Activated naive CD4-positive, alpha-beta T cell treated with anti-CD3 and anti-CD28 coated beads for 36 hours (primary cell): ENCODE measurements around the gene SLC50A1. TPM values are rescaled to one million over a fixed set of nuclear protein-coding genes. Genes with fewer than 3 reads are reported as not detected.

Experiments
- CTCF ChIA-PET: fragments of 350-600 bp; sonication (Branson Sonifier 250); formaldehyde crosslinking; loops from one replicate; lab custom pipeline; 2021; ENCODE audit warnings: antibody characterized with exemption; lab: Charles Lee
- DNase-seq: peaks from one replicate; pipeline ENCODE4 v3.0.0-alpha.2; 2020
- H3K27ac Mint-ChIP-seq: one replicate; pipeline ENCODE4 v1.8.0; 2021; ENCODE audit warnings: mild to moderate bottlenecking, mixed read lengths
- H3K27me3 Mint-ChIP-seq: one replicate; pipeline ENCODE4 v1.8.0; 2021; ENCODE audit warnings: low read depth, mixed read lengths
- H3K36me3 Mint-ChIP-seq: one replicate; pipeline ENCODE4 v1.8.0; 2021; ENCODE audit warnings: low read depth, mixed read lengths
- H3K4me1 Mint-ChIP-seq: one replicate; pipeline ENCODE4 v1.8.0; 2021; ENCODE audit warnings: low read depth, mixed read lengths
- H3K4me3 Mint-ChIP-seq: one replicate; pipeline ENCODE4 v1.8.0; 2021; ENCODE audit warnings: mild to moderate bottlenecking, moderate library complexity, mixed read lengths
- H3K9me3 Mint-ChIP-seq: one replicate; pipeline ENCODE4 v1.8.0; 2021; ENCODE audit warnings: mixed read lengths
- intact Hi-C: fragments of 100-400 bp; cut with micrococcal nuclease; formaldehyde crosslinking; loops from one replicate; pipeline ENCODE4 v1.15.1; 2023
- total RNA-seq, 2 experiments: library from RNA; stranded (reverse); gene quantifications; one replicate each; pipeline ENCODE4 v1.2.3, GENCODE V29; 2021

SLC50A1 gene
- total RNA-seq, 2 experiments from 2014 or later = 48.4 to 52.7 TPM

GRCh38 chr1:155128755-155129473, 6.7 kb upstream of the SLC50A1 start:
- H3K27ac Mint-ChIP-seq = no peak overlapping the region
- CTCF ChIA-PET = interaction anchor here (0.7 to 1.4 kb wide), 7 partner anchors 37 to 111 kb away, joined by 3 to 8 read pairs (median 5); partner anchors contain the start of gene KRTCAP2
- peaks cover 15% of the 10 kb centered on the region for H3K27me3 Mint-ChIP-seq
- no peak for DNase-seq
- H3K4me3 Mint-ChIP-seq = peak overlapping the region; percentile 68
- no peaks in the 10 kb centered on the region for H3K9me3 Mint-ChIP-seq
- H3K4me1 Mint-ChIP-seq = peaks cover 27% of the 10 kb centered on the region
- no peaks in the 10 kb centered on the region for H3K36me3 Mint-ChIP-seq
- intact Hi-C loops = no loop called here

- H3K27me3 Mint-ChIP-seq = peaks cover 15% of the 10 kb centered on the region
- no peaks in the 10 kb centered on the region for H3K36me3 Mint-ChIP-seq
- H3K27ac Mint-ChIP-seq = no peak overlapping the region
- H3K4me3 Mint-ChIP-seq = no peak overlapping the region
- peaks cover 33% of the 10 kb centered on the region for H3K4me1 Mint-ChIP-seq
- no peak for DNase-seq
- intact Hi-C loops = no loop called here
- no peaks in the 10 kb centered on the region for H3K9me3 Mint-ChIP-seq
- CTCF ChIA-PET = interaction anchor here (0.7 to 1.4 kb wide), 5 partner anchors 25 to 713 kb away, joined by 3 to 7 read pairs (median 3); partner anchors contain the start of gene KRTCAP2
Observed at GRCh38 chr1:155130272-155131006, 5.2 kb upstream of the SLC50A1 start.

GRCh38 chr1:155131285-155131684, 4.4 kb upstream of the SLC50A1 start:
- H3K27ac Mint-ChIP-seq = no peak overlapping the region
- peaks cover 34% of the 10 kb centered on the region for H3K4me1 Mint-ChIP-seq
- peaks cover 3% of the 10 kb centered on the region for H3K36me3 Mint-ChIP-seq
- intact Hi-C loops = no loop called here
- H3K9me3 Mint-ChIP-seq = no peaks in the 10 kb centered on the region
- no peak overlapping the region for H3K4me3 Mint-ChIP-seq
- peaks cover 13% of the 10 kb centered on the region for H3K27me3 Mint-ChIP-seq
- CTCF ChIA-PET = no interaction called here
- DNase-seq = no peak

- H3K9me3 Mint-ChIP-seq = no peaks in the 10 kb centered on the region
- peaks cover 34% of the 10 kb centered on the region for H3K4me1 Mint-ChIP-seq
- H3K4me3 Mint-ChIP-seq = no peak overlapping the region
- H3K27me3 Mint-ChIP-seq = peaks cover 11% of the 10 kb centered on the region
- CTCF ChIA-PET = no interaction called here
- peak overlapping the region; percentile 1 for H3K27ac Mint-ChIP-seq
- no peak for DNase-seq
- H3K36me3 Mint-ChIP-seq = peaks cover 3% of the 10 kb centered on the region
- intact Hi-C loops = no loop called here
Observed at GRCh38 chr1:155131856-155132255, 3.8 kb upstream of the SLC50A1 start.

- Mint-ChIP-seq H3K4me1 (peaks cover 38% of the 10 kb centered on the region), H3K27ac (no peak overlapping the region), H3K36me3 (peaks cover 11% of the 10 kb centered on the region), H3K27me3 (no peaks in the 10 kb centered on the region), H3K9me3 (no peaks in the 10 kb centered on the region), H3K4me3 (no peak overlapping the region)
- CTCF ChIA-PET = interaction anchor here (1.0 to 3.4 kb wide), 5 partner anchors 33 to 49 kb away, joined by 3 to 13 read pairs (median 3); partner anchors contain the start of gene KRTCAP2
- intact Hi-C loops = loop anchor here (2.0 kb wide), 1 partner anchor 159 kb away; the partner anchor contains the start of gene CKS1B
- no peak for DNase-seq
Observed at GRCh38 chr1:155133799-155134281, 1.8 kb upstream of the SLC50A1 start.

GRCh38 chr1:155134322-155134721, 1.3 kb upstream of the SLC50A1 start:
- H3K9me3 Mint-ChIP-seq = no peaks in the 10 kb centered on the region
- peak overlapping the region; percentile 99 for H3K4me3 Mint-ChIP-seq
- CTCF ChIA-PET = interaction anchor here (0.9 to 3.4 kb wide), 6 partner anchors 33 to 60 kb away, joined by 3 to 13 read pairs (median 3); partner anchors contain the start of gene KRTCAP2
- peaks cover 14% of the 10 kb centered on the region for H3K36me3 Mint-ChIP-seq
- peaks cover 36% of the 10 kb centered on the region for H3K4me1 Mint-ChIP-seq
- intact Hi-C loops = loop anchor here (2.0 kb wide), 1 partner anchor 160 kb away; the partner anchor contains the start of gene CKS1B
- no peaks in the 10 kb centered on the region for H3K27me3 Mint-ChIP-seq
- H3K27ac Mint-ChIP-seq = peak overlapping the region; percentile 100
- DNase-seq = no peak

- DNase-seq = peak; percentile 83
- peak overlapping the region; percentile 100 for H3K27ac Mint-ChIP-seq
- H3K4me1 Mint-ChIP-seq = peaks cover 31% of the 10 kb centered on the region
- CTCF ChIA-PET = interaction anchor here (0.9 to 3.4 kb wide), 7 partner anchors 32 to 135 kb away, joined by 3 to 13 read pairs (median 3); partner anchors contain the start of gene KRTCAP2
- peak overlapping the region; percentile 99 for H3K4me3 Mint-ChIP-seq
- no peaks in the 10 kb centered on the region for H3K27me3 Mint-ChIP-seq
- intact Hi-C loops = loop anchor here (1.0 to 5.0 kb wide), 6 partner anchors 8 to 577 kb away; partner anchors contain the start of genes ADAR, CKS1B, EFNA1 and KRTCAP2
- H3K9me3 Mint-ChIP-seq = no peaks in the 10 kb centered on the region
- H3K36me3 Mint-ChIP-seq = peaks cover 16% of the 10 kb centered on the region
Observed at GRCh38 chr1:155134880-155135414, 705 bp upstream of the SLC50A1 start.

- H3K27me3 Mint-ChIP-seq = no peaks in the 10 kb centered on the region
- peak overlapping the region; percentile 100 for H3K27ac Mint-ChIP-seq
- peak overlapping the region; percentile 99 for H3K4me3 Mint-ChIP-seq
- CTCF ChIA-PET = interaction anchor here (0.7 to 2.1 kb wide), 8 partner anchors 28 to 86 kb away, joined by 3 to 7 read pairs (median 4); partner anchors contain the start of genes ADAM15 and KRTCAP2
- H3K4me1 Mint-ChIP-seq = peaks cover 34% of the 10 kb centered on the region
- peaks cover 17% of the 10 kb centered on the region for H3K36me3 Mint-ChIP-seq
- no peak for DNase-seq
- intact Hi-C loops = loop anchor here (5.0 kb wide), 2 partner anchors 199 to 529 kb away; partner anchors contain the start of genes ADAR and PMVK
- H3K9me3 Mint-ChIP-seq = no peaks in the 10 kb centered on the region
Observed at GRCh38 chr1:155136748-155137147, 1.1 kb downstream of the SLC50A1 start.

GRCh38 chr1:155137154-155137949, 1.7 kb downstream of the SLC50A1 start:
- intact Hi-C loops = loop anchor here (5.0 kb wide), 2 partner anchors 200 to 530 kb away; partner anchors contain the start of genes ADAR and PMVK
- Mint-ChIP-seq H3K4me3 (peak overlapping the region; percentile 99), H3K27me3 (no peaks in the 10 kb centered on the region), H3K36me3 (peaks cover 17% of the 10 kb centered on the region), H3K4me1 (peaks cover 34% of the 10 kb centered on the region), H3K9me3 (no peaks in the 10 kb centered on the region), H3K27ac (peak overlapping the region; percentile 100)
- CTCF ChIA-PET = interaction anchor here (0.8 to 2.1 kb wide), 9 partner anchors 27 to 57 kb away, joined by 3 to 7 read pairs (median 4); partner anchors contain the start of gene KRTCAP2
- DNase-seq = no peak

- H3K4me3 Mint-ChIP-seq = peak within 1 kb of the TSS; percentile 93
- CTCF ChIA-PET = no interaction called here
- peak within 1 kb of the TSS; percentile 90 for H3K27ac Mint-ChIP-seq
- peaks cover 29% of the 10 kb centered on the region for H3K4me1 Mint-ChIP-seq
- H3K27me3 Mint-ChIP-seq = no peaks in the 10 kb centered on the region
- intact Hi-C loops = loop anchor here (1.0 to 5.0 kb wide), 4 partner anchors 33 to 533 kb away; partner anchors contain the start of genes ADAR, KRTCAP2, PMVK and TRIM46
- no peaks in the 10 kb centered on the region for H3K9me3 Mint-ChIP-seq
- peaks cover 17% of the 10 kb centered on the region for H3K36me3 Mint-ChIP-seq
- DNase-seq = peak; percentile 95
Observed at GRCh38 chr1:155139895-155140629, 4.4 kb downstream of the SLC50A1 start, which contains the start of gene DPM3. DPM3 (minus strand) TSS chr1:155140531; CDS start chr1:155140240, 291 bp downstream.
